ENCODE data around the gene PSMB2.

The PSMB2 gene

DNA sequence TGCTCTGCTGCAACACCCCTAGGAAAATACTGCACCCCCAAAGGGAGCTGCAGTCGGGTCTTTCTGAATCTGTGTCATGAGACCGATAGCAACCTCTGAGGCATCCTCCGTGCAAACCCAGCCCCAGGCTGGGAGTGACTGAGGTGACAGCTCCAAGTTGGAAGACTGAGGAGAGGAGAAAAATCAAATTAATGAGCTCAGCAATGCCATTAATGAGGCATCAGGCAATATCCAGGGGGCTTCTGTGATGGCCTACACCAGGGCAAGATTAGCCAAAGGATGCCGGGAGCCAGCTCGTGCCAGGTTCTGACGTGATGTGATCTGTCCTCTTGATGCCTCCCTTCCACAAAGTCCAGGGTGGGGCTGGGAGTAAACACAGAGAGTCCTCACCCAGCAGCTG is 30.8 kb upstream of the PSMB2 start:
- no peak for DNase-seq (ENCODE audit: extremely low read depth, low read depth)
- TF ChIP-seq, protein P1, sequence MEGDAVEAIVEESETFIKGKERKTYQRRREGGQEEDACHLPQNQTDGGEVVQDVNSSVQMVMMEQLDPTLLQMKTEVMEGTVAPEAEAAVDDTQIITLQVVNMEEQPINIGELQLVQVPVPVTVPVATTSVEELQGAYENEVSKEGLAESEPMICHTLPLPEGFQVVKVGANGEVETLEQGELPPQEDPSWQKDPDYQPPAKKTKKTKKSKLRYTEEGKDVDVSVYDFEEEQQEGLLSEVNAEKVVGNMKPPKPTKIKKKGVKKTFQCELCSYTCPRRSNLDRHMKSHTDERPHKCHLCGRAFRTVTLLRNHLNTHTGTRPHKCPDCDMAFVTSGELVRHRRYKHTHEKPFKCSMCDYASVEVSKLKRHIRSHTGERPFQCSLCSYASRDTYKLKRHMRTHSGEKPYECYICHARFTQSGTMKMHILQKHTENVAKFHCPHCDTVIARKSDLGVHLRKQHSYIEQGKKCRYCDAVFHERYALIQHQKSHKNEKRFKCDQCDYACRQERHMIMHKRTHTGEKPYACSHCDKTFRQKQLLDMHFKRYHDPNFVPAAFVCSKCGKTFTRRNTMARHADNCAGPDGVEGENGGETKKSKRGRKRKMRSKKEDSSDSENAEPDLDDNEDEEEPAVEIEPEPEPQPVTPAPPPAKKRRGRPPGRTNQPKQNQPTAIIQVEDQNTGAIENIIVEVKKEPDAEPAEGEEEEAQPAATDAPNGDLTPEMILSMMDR (IDR thresholded peaks at IDR 0.05; ENCODE audit: low read depth, low read length) = no peak

DNA sequence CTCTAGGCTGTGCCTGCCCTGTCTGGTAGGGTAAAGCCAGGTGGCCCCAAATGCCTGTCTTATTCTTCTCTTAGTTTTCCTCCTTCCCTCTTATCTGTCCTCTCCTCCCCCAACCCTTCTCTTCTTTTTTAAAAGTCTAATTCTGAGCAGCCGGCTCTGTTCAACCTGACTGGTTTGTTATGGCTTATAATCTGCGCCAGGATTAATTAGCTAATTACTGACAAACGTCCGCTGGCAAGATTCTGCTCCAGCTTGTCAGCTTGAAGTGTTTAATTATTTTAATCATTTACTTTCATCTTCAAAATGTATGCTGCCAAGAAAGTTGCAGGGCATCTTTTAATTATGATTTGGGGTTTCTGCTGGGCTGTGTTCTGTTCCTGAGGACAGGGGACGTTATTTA is 27.2 kb upstream of the PSMB2 start:
- TF ChIP-seq, protein P1 (IDR thresholded peaks at IDR 0.05; ENCODE audit: low read depth, low read length) = no peak

DNA sequence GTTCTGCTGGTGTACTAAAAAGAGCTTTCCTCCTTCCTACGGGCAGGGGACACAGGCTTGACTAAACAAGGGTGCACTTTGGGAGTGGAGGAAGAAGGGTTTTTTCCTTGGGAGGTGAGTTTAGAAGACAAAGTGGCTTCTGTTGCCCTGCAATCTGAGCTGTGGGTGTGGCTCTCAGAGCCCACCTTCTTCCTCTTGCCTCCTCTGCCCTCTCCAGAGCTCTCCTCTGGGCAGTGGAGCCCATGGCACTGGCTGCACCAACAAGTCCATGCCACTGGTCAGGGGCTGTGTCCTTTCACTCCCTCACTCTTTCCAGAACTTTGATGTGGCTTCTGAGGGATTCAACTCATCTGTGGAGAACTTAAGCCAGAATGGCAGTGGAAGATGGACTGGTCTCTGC is 25.6 kb upstream of the PSMB2 start:
- DNase-seq (ENCODE audit: extremely low read depth, low read depth) = no peak
- TF ChIP-seq, protein P1 (IDR thresholded peaks at IDR 0.05; ENCODE audit: low read depth, low read length) = no peak

More for the DNA sequence above, 27.2 kb upstream of the PSMB2 start:
- no peak for DNase-seq (ENCODE audit: extremely low read depth, low read depth)

DNA sequence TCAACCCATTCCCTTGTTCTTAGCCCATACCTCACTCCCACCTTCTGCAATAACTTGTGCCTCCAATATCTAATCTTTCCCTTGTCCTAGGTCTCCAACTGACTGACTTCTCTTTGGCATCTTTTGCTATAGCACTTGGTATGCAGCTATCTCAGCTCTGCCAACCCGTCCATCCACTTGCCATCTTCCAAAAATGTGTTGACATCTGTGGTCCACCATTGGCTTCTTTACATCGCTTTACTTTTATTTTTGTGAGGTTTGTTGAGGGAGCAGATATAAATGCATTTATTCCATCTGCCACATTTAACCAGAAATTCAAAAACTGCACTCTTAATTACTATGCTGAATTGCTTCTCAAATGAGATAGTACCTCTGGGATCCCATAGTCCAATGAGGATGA is 24.9 kb upstream of the PSMB2 start:
- TF ChIP-seq, protein P1 (IDR thresholded peaks at IDR 0.05; ENCODE audit: low read depth, low read length) = no peak
- DNase-seq (ENCODE audit: extremely low read depth, low read depth) = no peak

DNA sequence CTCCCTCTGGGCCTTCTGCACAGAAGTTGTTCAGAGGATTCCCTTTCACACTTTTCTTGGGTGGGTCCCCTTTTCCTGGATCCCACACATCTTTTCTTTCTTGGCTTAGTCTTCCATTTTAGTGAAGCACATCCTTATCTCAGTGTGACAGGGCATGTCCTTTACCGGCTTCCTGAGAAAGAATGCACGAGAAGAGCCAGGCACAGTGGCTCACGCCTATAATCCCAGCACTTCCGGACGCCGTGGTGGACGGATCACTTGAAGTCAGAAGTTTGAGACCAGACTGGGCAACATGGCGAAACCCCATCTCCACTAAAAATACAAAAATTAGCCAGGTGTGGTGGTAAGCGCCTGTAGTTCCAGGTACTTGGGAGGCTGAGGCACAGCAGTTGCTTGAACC is 22.1 kb upstream of the PSMB2 start:
- TF ChIP-seq, protein P1 (IDR thresholded peaks at IDR 0.05; ENCODE audit: low read depth, low read length) = no peak
- DNase-seq (ENCODE audit: extremely low read depth, low read depth) = no peak

DNA sequence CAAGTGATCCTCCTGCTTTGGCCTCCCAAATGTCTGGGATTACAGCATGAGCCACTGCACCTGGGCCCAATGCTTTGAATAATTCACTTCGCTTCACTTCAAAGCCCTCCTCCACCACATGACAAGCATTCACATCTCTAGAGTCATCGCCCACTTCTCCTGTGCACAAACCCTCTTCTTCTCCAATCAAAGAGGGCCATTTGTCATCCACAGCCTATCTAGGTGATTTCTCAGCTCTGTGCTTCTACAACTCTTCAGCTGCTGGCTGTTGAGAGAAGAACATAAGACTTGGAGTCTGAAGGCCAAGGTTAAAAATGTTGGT is 20.1 kb upstream of the PSMB2 start:
- DNase-seq (ENCODE audit: extremely low read depth, low read depth) = no peak
- TF ChIP-seq, protein P1 (IDR thresholded peaks at IDR 0.05; ENCODE audit: low read depth, low read length) = no peak

DNA sequence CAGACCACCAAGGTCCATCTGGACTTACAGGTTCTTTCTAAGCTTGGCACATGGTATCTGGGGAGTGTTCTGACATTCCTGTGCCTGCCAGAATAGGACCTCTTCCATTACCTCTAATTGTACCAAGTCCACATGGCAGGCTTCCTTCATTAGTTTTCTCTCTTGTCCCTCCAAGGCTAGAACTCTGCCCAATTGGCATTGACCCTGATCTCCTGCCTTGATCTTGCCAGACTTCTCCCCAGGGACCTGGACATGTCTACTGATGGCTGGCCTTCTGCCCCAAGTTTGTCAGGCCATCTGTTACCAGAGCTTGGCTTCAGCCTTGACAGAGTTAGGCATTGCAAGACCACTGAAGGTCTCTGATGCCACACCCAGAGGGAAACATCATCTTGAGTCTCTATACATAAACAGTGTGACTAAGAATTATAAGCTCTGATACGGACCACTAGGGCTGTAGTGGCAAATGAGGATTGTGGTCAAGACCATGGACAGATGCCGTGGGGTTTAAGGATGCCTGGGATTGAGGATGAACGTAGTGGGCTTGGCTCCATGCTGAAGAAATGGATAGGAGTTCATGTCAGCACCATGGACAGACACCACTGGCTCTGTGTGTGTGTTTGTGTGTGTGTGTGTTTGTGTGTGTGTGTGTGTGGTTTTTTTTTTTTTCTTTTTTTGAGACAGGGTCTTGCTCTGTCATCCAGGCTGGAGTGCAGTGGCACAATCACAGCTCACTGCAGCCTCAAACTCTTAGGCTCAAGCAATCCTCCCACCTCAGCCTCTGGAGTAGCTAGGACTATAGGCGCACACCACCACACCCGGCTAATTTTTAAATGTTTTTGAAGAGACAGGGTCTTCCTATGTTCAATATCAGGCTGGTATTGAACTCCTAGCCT is 19.5 kb upstream of the PSMB2 start:
- no peak for DNase-seq (ENCODE audit: extremely low read depth, low read depth)
- TF ChIP-seq, protein P1 (IDR thresholded peaks at IDR 0.05; ENCODE audit: low read depth, low read length) = no peak

Measured in AG09319 (cell line).